GM12891 (cell line): Measurements from ENCODE around the gene AMFR.

Experiments
- PAX5 ChIP-seq: IDR thresholded peaks from 2 replicates; pipeline ENCODE4 v1.6.1; 2011; ENCODE audit warnings: low read length, moderate library complexity, mild to moderate bottlenecking; ENCODE audit not compliant: insufficient read depth, severe bottlenecking
- POLR2A ChIP-seq: IDR thresholded peaks from 2 replicates; pipeline ENCODE4 v1.6.1; 2011; ENCODE audit warnings: low read depth, low read length, control low read depth
- POLR2AphosphoS5 ChIP-seq: IDR thresholded peaks from 2 replicates; pipeline ENCODE4 v1.6.1; 2011; ENCODE audit warnings: low read depth, low read length, control low read depth
- POU2F2 ChIP-seq: IDR thresholded peaks from 2 replicates; pipeline ENCODE4 v1.6.1; 2011; ENCODE audit warnings: low read depth, mild to moderate bottlenecking, control low read depth, low read length, moderate library complexity
- SPI1 ChIP-seq: IDR thresholded peaks from 2 replicates; pipeline ENCODE4 v1.6.1; 2011; ENCODE audit warnings: low read depth, low read length, control low read depth
- TAF1 ChIP-seq: IDR thresholded peaks from 2 replicates; pipeline ENCODE4 v1.6.1; 2011; ENCODE audit warnings: low read depth, low read length, control low read depth

- TF ChIP-seq POLR2AphosphoS5 = no peak
- no peak for TF ChIP-seq POLR2A
- TF ChIP-seq TAF1 = no peak
- TF ChIP-seq SPI1 = no peak
- no peak for TF ChIP-seq PAX5
- no peak for TF ChIP-seq POU2F2
Measured at GRCh38 chr16:56382901-56383355, 42.4 kb downstream of the AMFR start.
